ENCODE measurements around the gene GOT2. TPM values are rescaled to one million over a fixed set of nuclear protein-coding genes. Genes with fewer than 3 reads are reported as not detected.

The GOT2 gene
- total and polyA plus RNA-seq, 2 of the 8 experiments (the other 6 are each of a cell fraction or from before 2014, with no cell fraction given) = 62.9 to 223 TPM

DNA sequence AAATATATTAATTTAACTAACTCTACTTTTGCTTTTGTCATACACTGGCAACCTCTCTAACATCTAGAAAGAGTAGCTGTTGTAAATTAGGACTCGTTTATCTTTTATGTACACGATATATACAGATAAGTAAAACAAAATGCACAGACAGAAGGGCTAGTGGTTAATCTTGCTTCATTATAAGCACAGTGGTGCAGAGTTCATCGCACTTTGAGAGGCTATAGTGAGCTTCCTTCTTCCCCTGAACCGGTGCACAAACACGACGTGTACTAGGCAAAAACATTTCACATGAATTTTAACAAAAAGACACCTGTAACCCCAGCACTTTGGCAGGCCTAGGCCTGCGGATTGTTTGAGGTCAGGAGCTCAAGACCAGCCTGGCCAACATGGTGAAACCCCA lies 10.4 kb upstream of the GOT2 start:
- H3K23ac ChIP-seq (ENCODE audit: insufficient read length) = no peak overlapping the region
- DNase-seq (ENCODE audit: low read depth in 1 of 2, low spot score in 2 of 2) (no peak), FAIRE-seq (no peak)
- H4K8ac ChIP-seq (ENCODE audit: extremely low read depth, insufficient read depth, low read length) = no peak overlapping the region
- no peaks in the 10 kb centered on the region for H4K20me1 ChIP-seq (replicated peaks in 1 of 2; ENCODE audit: control insufficient read depth in 1 of 2, insufficient read depth in 2 of 2, low read length in 2 of 2)
- no peaks in the 10 kb centered on the region; a peak in 1 of 4 replicates for H3K9me3 ChIP-seq (ENCODE audit: insufficient read depth in 2 of 2, low read depth in 1 of 2, low read length in 1 of 2)
- H3K18ac ChIP-seq (ENCODE audit: extremely low read depth, low read length) = no peak overlapping the region
- no peaks in the 10 kb centered on the region for H3K79me2 ChIP-seq (ENCODE audit: control insufficient read depth in 1 of 2, insufficient read depth in 2 of 2, low read length in 2 of 2)
- TF ChIP-seq, protein P1, sequence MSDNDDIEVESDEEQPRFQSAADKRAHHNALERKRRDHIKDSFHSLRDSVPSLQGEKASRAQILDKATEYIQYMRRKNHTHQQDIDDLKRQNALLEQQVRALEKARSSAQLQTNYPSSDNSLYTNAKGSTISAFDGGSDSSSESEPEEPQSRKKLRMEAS (IDR thresholded peaks at IDR 0.05) = no peak
- no peak for TF ChIP-seq BCL11A (IDR thresholded peaks at IDR 0.05; ENCODE audit: low read depth in 2 of 2, low read length in 2 of 2)
- TF ChIP-seq RFX5 (IDR thresholded peaks at IDR 0.05; ENCODE audit: borderline replicate concordance, low read depth, low read length) = no peak
- no peak for TF ChIP-seq FOSL1 (IDR thresholded peaks at IDR 0.05; ENCODE audit: insufficient read depth, low read depth, low read length)
- H4K91ac ChIP-seq (replicated peaks; ENCODE audit: insufficient read length, low read length) = no peak overlapping the region
- H3K4me2 ChIP-seq (ENCODE audit: insufficient read depth in 1 of 2, low read depth in 2 of 2, low read length in 2 of 2) = no peak overlapping the region
- no peaks in the 10 kb centered on the region for H3K79me1 ChIP-seq (ENCODE audit: low read depth, low read length)
- ChIA-PET POLR2A (ENCODE audit: partially characterized antibody) (no interaction called here), CTCF (ENCODE audit: partially characterized antibody) (interaction anchor here (4.9 kb wide), 1 partner anchor 12 kb away, joined by 18 read pairs; no protein-coding TSS in a partner anchor)
- no peak overlapping the region for H3K9ac ChIP-seq (replicated peaks in 1 of 4; ENCODE audit: extremely low read depth in 1 of 4, low read depth in 3 of 4, low read length in 3 of 4)
- H3K4me3 ChIP-seq (ENCODE audit: extremely low read depth in 1 of 4, insufficient read depth in 2 of 4, low read depth in 3 of 4, low read length in 4 of 4) = no peak overlapping the region
- no peak overlapping the region for H2AFZ ChIP-seq (ENCODE audit: low read length)
- H2BK12ac ChIP-seq (ENCODE audit: low read depth, low read length) = no peak overlapping the region
- H3K56ac ChIP-seq (replicated peaks; ENCODE audit: insufficient read length, low read depth, low read length) = no peak overlapping the region
- no peaks in the 10 kb centered on the region for H3K27me3 ChIP-seq (replicated peaks in 1 of 4; ENCODE audit: control insufficient read depth in 3 of 4, extremely low read depth in 1 of 4, insufficient read depth in 3 of 4, low read length in 3 of 4)
- H3K4ac ChIP-seq (replicated peaks; ENCODE audit: insufficient read length, low read depth, low read length) = no peak overlapping the region
- no peak overlapping the region for H2BK15ac ChIP-seq (ENCODE audit: low read length)
- H3K4me1 ChIP-seq (replicated peaks in 1 of 4; ENCODE audit: control insufficient read depth in 3 of 4, insufficient read depth in 4 of 4, low read length in 3 of 4) = no peaks in the 10 kb centered on the region
- 89% methylated on average over 7 of the region's 7 CpGs; no CpG with 5 or more reads in 1 of the 2 experiments for WGBS, 2 experiments (ENCODE audit: extremely low coverage in 1 of 2, insufficient coverage in 1 of 2, insufficient read length in 1 of 2, insufficient replicate concordance in 2 of 2, low coverage in 1 of 2, low lambda C conversion rate in 2 of 2, missing lambda C conversion rate in 1 of 2)
- no peak overlapping the region for H2BK120ac ChIP-seq (replicated peaks; ENCODE audit: low read depth, low read length)
- H3K23me2 ChIP-seq (ENCODE audit: low read depth, low read length) = no peaks in the 10 kb centered on the region
- H4K5ac ChIP-seq (ENCODE audit: insufficient read length, low read depth, low read length) = no peak overlapping the region
- H2BK20ac ChIP-seq (ENCODE audit: low read length) = no peak overlapping the region
- H3K27ac ChIP-seq (ENCODE audit: low read depth, low read length) = no peak overlapping the region
- no peak overlapping the region for H3K14ac ChIP-seq (ENCODE audit: insufficient read length)
- no peak overlapping the region for H2BK5ac ChIP-seq (ENCODE audit: low read depth, low read length)
- no peaks in the 10 kb centered on the region for H3K36me3 ChIP-seq (ENCODE audit: control insufficient read depth in 2 of 4, insufficient read depth in 4 of 4, low read length in 3 of 4)
- H2AK5ac ChIP-seq (ENCODE audit: low read depth, low read length) = no peak overlapping the region
